ENCODE data around the gene SLC39A6.

DNA sequence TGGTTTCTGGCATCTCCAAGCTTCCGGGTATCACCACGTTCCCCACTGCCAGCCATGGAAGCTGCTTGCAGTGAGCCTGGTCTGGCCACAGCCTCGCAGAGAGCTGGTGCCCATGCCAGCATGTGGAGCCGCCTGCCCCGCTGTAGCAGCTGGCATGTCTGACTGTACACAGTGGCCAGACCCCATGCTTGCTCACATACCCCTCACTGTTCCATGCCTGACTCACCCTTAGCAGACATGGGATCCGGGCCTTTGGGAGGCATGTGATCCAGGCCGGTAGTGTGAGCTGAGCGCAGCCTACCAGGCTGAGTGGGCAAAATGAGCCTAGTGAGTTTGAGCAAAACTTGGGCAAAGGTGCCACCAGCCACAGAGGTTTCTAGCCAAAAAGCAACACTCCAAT, 43.0 kb downstream of the SLC39A6 start:
- no peak for TF ChIP-seq TAF1 (IDR thresholded peaks at IDR 0.05; ENCODE audit: borderline replicate concordance, low read depth, low read length)
- no peak for TF ChIP-seq POLR2AphosphoS5 (IDR thresholded peaks at IDR 0.05; ENCODE audit: low read depth, low read length)
- no peak for TF ChIP-seq POLR2A (IDR thresholded peaks at IDR 0.05; ENCODE audit: low read depth, low read length)

Data from GM12892 (cell line).